ENCODE measurements around the gene CLCN1.
A peak's percentile ranks its signal among the peaks of the same experiment; 100 is the strongest.

GRCh38 chr7:143287935-143288826 is 27.7 kb upstream of the CLCN1 start, which contains the start of gene CASP2:
- TF ChIP-seq CTCF (conservative IDR thresholded peaks at IDR 0.05; ENCODE audit: low read length), result 0 out of 2 replicates have a peak, but pooled peaks have one; percentile 34
- no peak for TF ChIP-seq EZH2phosphoT487 (IDR thresholded peaks at IDR 0.05; ENCODE audit: borderline replicate concordance, low read depth, low read length)

Measured in OCI-LY7 (cell line).